ENCODE data around the gene KCNK17. TPM values are rescaled to one million over a fixed set of nuclear protein-coding genes. Genes with fewer than 3 reads are reported as not detected.

The KCNK17 gene
- total and polyA plus RNA-seq, 3 donors from 2014 or later: 0.32 to 0.47 (median 0.37) TPM

DNA sequence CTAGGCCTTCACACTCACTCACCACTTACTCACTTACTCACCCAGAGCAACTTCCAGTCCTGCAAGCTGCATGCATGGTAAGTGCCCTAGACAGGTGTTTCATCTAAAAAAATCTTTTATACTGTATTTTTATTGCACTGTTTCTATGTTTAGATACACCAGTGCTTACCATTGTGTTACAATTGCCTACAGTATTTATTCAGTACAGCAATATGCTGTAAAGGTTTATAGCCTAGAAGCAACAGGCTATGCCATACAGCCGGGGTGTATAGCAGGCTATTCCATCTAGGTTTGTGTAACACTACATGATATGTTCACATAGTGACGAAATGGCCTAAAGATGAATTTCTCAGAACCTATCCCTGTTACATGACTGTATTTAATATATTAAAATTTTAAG is 47.8 kb downstream of the KCNK17 start:
- TF ChIP-seq POLR2A (IDR thresholded peaks at IDR 0.05): no peak
- TF ChIP-seq, protein P1, sequence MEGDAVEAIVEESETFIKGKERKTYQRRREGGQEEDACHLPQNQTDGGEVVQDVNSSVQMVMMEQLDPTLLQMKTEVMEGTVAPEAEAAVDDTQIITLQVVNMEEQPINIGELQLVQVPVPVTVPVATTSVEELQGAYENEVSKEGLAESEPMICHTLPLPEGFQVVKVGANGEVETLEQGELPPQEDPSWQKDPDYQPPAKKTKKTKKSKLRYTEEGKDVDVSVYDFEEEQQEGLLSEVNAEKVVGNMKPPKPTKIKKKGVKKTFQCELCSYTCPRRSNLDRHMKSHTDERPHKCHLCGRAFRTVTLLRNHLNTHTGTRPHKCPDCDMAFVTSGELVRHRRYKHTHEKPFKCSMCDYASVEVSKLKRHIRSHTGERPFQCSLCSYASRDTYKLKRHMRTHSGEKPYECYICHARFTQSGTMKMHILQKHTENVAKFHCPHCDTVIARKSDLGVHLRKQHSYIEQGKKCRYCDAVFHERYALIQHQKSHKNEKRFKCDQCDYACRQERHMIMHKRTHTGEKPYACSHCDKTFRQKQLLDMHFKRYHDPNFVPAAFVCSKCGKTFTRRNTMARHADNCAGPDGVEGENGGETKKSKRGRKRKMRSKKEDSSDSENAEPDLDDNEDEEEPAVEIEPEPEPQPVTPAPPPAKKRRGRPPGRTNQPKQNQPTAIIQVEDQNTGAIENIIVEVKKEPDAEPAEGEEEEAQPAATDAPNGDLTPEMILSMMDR (IDR thresholded peaks at IDR 0.05): no peak
- WGBS, 2 donors: 94 to 98% methylated on average over 2 of the region's 2 CpGs
- H3K36me3 ChIP-seq (ENCODE audit: low read depth, missing control alignments): no peaks in the 10 kb centered on the region

DNA sequence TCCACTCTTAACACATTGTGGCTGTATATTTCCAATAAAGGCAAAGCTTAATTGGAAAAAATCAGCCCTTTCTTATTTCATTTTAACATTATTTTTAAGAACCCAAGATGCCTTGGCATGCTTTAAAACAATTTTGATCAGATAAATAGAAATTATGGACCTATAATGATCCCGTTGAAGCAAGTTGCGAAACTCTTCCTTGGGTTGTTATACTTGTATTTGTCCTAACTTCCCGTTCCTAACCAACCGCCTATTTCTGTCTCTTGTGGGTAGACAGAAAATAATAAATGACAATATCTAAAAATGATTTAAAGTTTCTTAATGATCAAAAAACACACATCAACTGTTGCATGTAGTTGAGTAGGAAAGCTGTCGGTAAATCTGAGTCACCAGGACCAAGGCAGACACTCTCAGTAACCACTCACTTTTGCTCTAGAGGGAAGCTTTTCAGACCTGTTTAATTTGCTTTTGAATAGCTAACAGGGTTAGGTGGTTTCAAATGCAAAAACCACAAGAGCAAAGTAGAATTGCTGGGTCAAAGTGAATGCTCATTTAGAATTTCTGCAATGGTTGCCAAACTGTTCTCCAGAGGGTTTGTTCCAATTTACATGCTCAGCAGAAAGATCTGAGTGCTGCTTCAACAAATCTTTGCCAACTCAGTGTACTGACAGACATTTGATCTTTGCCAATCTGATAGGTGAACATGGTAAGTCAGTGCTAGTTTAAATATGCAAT is 50.7 kb downstream of the KCNK17 start:
- 52 to 63% methylated on average over 5 of the region's 5 CpGs for WGBS, 2 donors
- intact Hi-C loops (cut with DNase I; ENCODE audit: low total_unique reads): no loop called here
- no peak for DNase-seq
- TF ChIP-seq, protein P1 (IDR thresholded peaks at IDR 0.05): no peak
- no peak for TF ChIP-seq POLR2A (IDR thresholded peaks at IDR 0.05)
- H3K27me3 ChIP-seq: no peaks in the 10 kb centered on the region
- no peak overlapping the region for H3K4me3 ChIP-seq
- no peaks in the 10 kb centered on the region for H3K9me3 ChIP-seq
- H3K27ac ChIP-seq: no peak overlapping the region
- H3K36me3 ChIP-seq (ENCODE audit: low read depth, missing control alignments): no peaks in the 10 kb centered on the region
- H3K4me1 ChIP-seq: no peaks in the 10 kb centered on the region

More for the DNA sequence above, 47.8 kb downstream of the KCNK17 start:
- intact Hi-C loops (cut with DNase I; ENCODE audit: low total_unique reads): no loop called here
- no peak for DNase-seq
- Histone ChIP-seq H3K27ac (no peak overlapping the region), H3K4me3 (no peak overlapping the region), H3K4me1 (no peaks in the 10 kb centered on the region), H3K9me3 (no peaks in the 10 kb centered on the region), H3K27me3 (no peaks in the 10 kb centered on the region)

DNA sequence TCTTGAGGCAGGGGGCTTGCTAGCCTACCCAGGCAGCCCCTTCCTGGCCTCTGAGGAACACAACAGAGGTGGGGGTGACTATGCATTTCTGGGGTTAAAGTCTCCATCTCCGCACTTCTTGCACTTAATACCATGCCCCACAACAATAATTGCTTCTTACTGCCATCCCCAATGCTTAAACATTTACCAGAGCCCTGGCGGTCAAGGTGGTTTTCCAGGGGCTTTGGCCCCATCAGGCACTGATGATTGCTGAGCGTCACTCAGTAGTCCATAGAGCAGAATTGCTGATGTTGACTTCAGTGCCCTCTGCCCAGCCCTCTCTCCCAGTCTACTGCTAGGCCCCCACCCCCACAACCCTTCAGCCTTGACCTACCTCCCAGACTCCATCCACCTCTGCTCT is 52.5 kb downstream of the KCNK17 start:
- Histone ChIP-seq H3K27me3 (no peaks in the 10 kb centered on the region), H3K36me3 (ENCODE audit: low read depth, missing control alignments) (no peaks in the 10 kb centered on the region), H3K4me3 (no peak overlapping the region), H3K27ac (no peak overlapping the region), H3K4me1 (no peaks in the 10 kb centered on the region), H3K9me3 (no peaks in the 10 kb centered on the region)
- TF ChIP-seq, protein P1 (IDR thresholded peaks at IDR 0.05): no peak
- intact Hi-C loops (cut with DNase I; ENCODE audit: low total_unique reads): no loop called here
- 87 to 95% methylated on average over 3 of the region's 3 CpGs for WGBS, 2 donors
- DNase-seq: no peak

DNA sequence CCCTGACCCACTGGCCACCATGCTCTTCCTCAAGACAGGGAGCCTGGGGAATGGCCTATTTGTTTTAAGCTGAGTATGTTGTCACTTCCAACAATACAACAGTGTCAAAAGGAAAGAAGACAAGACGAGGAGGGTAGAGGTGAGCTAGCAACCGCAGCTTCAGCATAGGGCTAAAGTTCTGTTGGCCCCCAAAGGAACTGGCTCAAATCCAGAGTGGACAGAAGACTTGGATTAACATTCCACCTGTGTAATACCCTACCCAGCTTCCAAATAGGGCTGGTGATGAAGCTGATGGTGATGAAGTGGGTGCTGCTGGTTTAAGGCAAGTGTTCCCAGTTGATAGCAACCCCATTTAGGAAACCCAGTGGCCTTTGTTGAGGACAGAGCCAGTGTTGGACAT is 53.3 kb downstream of the KCNK17 start:
- TF ChIP-seq, protein P1 (IDR thresholded peaks at IDR 0.05): no peak
- no peak for TF ChIP-seq POLR2A (IDR thresholded peaks at IDR 0.05)
- no peaks in the 10 kb centered on the region for H3K27me3 ChIP-seq
- 91 to 92% methylated on average over 2 of the region's 2 CpGs for WGBS, 2 donors
- H3K4me3 ChIP-seq: no peak overlapping the region
- intact Hi-C loops (cut with DNase I; ENCODE audit: low total_unique reads): no loop called here
- H3K4me1 ChIP-seq: no peaks in the 10 kb centered on the region
- H3K36me3 ChIP-seq (ENCODE audit: low read depth, missing control alignments): no peaks in the 10 kb centered on the region
- H3K9me3 ChIP-seq: no peaks in the 10 kb centered on the region
- no peak for DNase-seq
- H3K27ac ChIP-seq: no peak overlapping the region

DNA sequence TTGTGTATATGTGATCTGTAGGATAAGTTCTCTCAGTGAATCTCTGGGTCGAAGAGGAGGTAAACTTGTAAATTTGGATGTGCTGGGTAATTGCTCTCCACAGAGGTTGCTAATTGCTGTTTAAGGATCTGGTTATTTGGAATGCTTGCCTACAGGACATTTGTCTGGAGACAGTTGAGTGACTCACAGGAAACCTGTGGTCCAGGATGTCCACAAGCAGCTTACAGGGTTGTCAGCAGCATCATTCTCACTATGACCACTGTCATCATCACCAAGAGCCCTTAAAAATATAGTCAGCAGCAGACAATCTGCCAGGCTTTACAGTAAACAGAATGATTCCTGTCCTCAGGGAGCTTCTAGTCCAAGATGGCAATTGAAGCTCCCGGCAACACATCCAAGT is 53.8 kb downstream of the KCNK17 start:
- H3K36me3 ChIP-seq (ENCODE audit: low read depth, missing control alignments): no peaks in the 10 kb centered on the region
- no peaks in the 10 kb centered on the region for H3K9me3 ChIP-seq
- no peak for DNase-seq
- H3K27ac ChIP-seq: no peak overlapping the region
- intact Hi-C loops (cut with DNase I; ENCODE audit: low total_unique reads): no loop called here
- no peaks in the 10 kb centered on the region for H3K27me3 ChIP-seq
- no peak for TF ChIP-seq POLR2A (IDR thresholded peaks at IDR 0.05)
- TF ChIP-seq, protein P1 (IDR thresholded peaks at IDR 0.05): no peak
- 91 to 94% methylated on average over 2 of the region's 2 CpGs for WGBS, 2 donors
- no peak overlapping the region for H3K4me3 ChIP-seq
- H3K4me1 ChIP-seq: no peaks in the 10 kb centered on the region
